HepG2 (cell line): ENCODE measurements around the gene SOX13. TPM values are rescaled to one million over a fixed set of nuclear protein-coding genes. Genes with fewer than 3 reads are reported as not detected.

Source experiments
- ATAC-seq: fragments of 200-7000 bp; cut with Tn5 transposase; 3 replicates; pipeline ENCODE4 v1.9.1; 2020; ENCODE audit warnings: mild to moderate bottlenecking, moderate library complexity
- BruUV-seq: library from RNA; stranded (reverse); fragments of 400-500 nt; replicated peaks from 2 replicates; lab custom pipeline; 2021; lab: Mats Ljungman, UMichigan
- CTCF ChIA-PET: fragments of 300-600 bp; formaldehyde crosslinking; extraction: SDS; loops from one replicate; lab custom pipeline; 2021; ENCODE audit warnings: low total read pairs, inconsistent platforms, low intra/inter-chr PET ratio; lab: Yijun Ruan, JAX
- POLR2A ChIA-PET: fragments of 350-600 bp; sonication (Branson Sonifier 250); formaldehyde crosslinking; loops from one replicate; lab custom pipeline; 2020; ENCODE audit warnings: antibody characterized with exemption, inconsistent platforms; lab: Yijun Ruan, JAX
- DNase-seq: peaks from one replicate; pipeline ENCODE4 v3.0.0-alpha.2; 2015; ENCODE audit warnings: low spot score
- FAIRE-seq: peaks from 3 replicates; lab custom pipeline; 2011; peaks lifted over from hg19 to GRCh38; lab: Jason Lieb, UNC
- H2AFZ ChIP-seq: one replicate; pipeline ENCODE4 v1.6.1; 2011; ENCODE audit warnings: low read length, inconsistent platforms
- H3K27ac ChIP-seq: fragments of 300-600 bp; 3 replicates; pipeline ENCODE4 v1.8.0; 2011; ENCODE audit warnings: mixed run types, mild to moderate bottlenecking, mixed read lengths, low read length, inconsistent platforms; ENCODE audit not compliant: insufficient read depth; ENCODE audit errors: extremely low read length
- H3K27me3 ChIP-seq, 2 experiments: fragments of 200-600 bp in 1 of 2; 2 replicates in 1 of 2; 3 replicates in 1 of 2; pipeline versions ENCODE4 v1.6.0 to v1.8.0; 2011; ENCODE audit warnings: low read length in 2 of 2, mild to moderate bottlenecking in 2 of 2, moderate library complexity in 2 of 2, inconsistent platforms in 1 of 2; ENCODE audit not compliant: insufficient read depth in 2 of 2, control insufficient read depth in 1 of 2
- H3K36me3 ChIP-seq, 2 experiments: fragments of 200-600 bp in 1 of 2; replicated peaks in 1 of 2; 2 replicates in 1 of 2; 3 replicates in 1 of 2; pipeline versions ENCODE4 v1.5.1 to v1.8.0; 2011; ENCODE audit warnings: low read length in 2 of 2, inconsistent platforms in 1 of 2; ENCODE audit not compliant: insufficient read depth in 2 of 2, control insufficient read depth in 1 of 2
- H3K4me1 ChIP-seq: 2 replicates; pipeline ENCODE4 v1.5.1; 2012; ENCODE audit warnings: low read length, inconsistent platforms; ENCODE audit not compliant: insufficient read depth
- H3K4me2 ChIP-seq: 2 replicates; pipeline ENCODE4 v1.6.0; 2011; ENCODE audit warnings: low read depth, low read length, inconsistent platforms
- H3K4me3 ChIP-seq, 3 experiments: fragments of 200-600 bp in 1 of 3; sonication (generic), shearing (Covaris generic) in 1 of 3; replicated peaks in 1 of 3; 2 replicates each; pipeline ENCODE4 v1.5.1; 2011 to 2016; ENCODE audit warnings: low read length in 3 of 3, inconsistent platforms in 2 of 3, low read depth in 2 of 3, mild to moderate bottlenecking in 2 of 3, control low read depth in 1 of 3, mixed read lengths in 1 of 3; ENCODE audit not compliant: insufficient read depth in 1 of 3
- H3K79me2 ChIP-seq: one replicate; pipeline ENCODE4 v1.6.1; 2011; ENCODE audit warnings: low read length, inconsistent platforms; ENCODE audit not compliant: insufficient read depth
- H3K9ac ChIP-seq: 2 replicates; pipeline ENCODE4 v1.6.0; 2011; ENCODE audit warnings: mild to moderate bottlenecking, low read depth, low read length, inconsistent platforms; ENCODE audit not compliant: insufficient read depth
- H3K9me3 ChIP-seq: 2 replicates; pipeline ENCODE4 v1.5.1; 2012; ENCODE audit warnings: mild to moderate bottlenecking, low read length
- H4K20me1 ChIP-seq: 2 replicates; pipeline ENCODE4 v1.6.0; 2011; ENCODE audit warnings: inconsistent platforms, mild to moderate bottlenecking, low read length, moderate library complexity; ENCODE audit not compliant: insufficient read depth
- AHR ChIP-seq: IDR thresholded peaks from 2 replicates; pipeline ENCODE4 v1.6.1; 2018; ENCODE audit warnings: missing genetic modification reagents, missing compliant biosample characterization
- ATF7 ChIP-seq, 2 experiments: fragments of 450-650 bp in 1 of 2; sonication (generic) in 1 of 2; formaldehyde crosslinking in 1 of 2; IDR thresholded peaks; 2 replicates each; pipeline versions ENCODE4 v1.4.0 to v1.6.1; 2016 to 2020; ENCODE audit warnings: antibody characterized with exemption in 1 of 2, mild to moderate bottlenecking in 1 of 2, missing genetic modification reagents in 1 of 2
- HINFP ChIP-seq: sonication (generic); formaldehyde crosslinking; IDR thresholded peaks from 2 replicates; pipeline ENCODE4 v1.4.0; 2020; ENCODE audit warnings: low read depth, mild to moderate bottlenecking, missing genetic modification reagents
- HNRNPK ChIP-seq: fragments of 200-400 bp; formaldehyde crosslinking; IDR thresholded peaks from 2 replicates; pipeline ENCODE4 v1.6.1; 2018; ENCODE audit warnings: low read length, low read depth, moderate library complexity, mild to moderate bottlenecking; ENCODE audit not compliant: poor library complexity, severe bottlenecking
- HOXA9 ChIP-seq: sonication (generic); formaldehyde crosslinking; IDR thresholded peaks from 2 replicates; pipeline ENCODE4 v1.8.1; 2022; ENCODE audit warnings: missing genetic modification reagents, mild to moderate bottlenecking, moderate library complexity, borderline replicate concordance
- ISL2 ChIP-seq: sonication (generic); formaldehyde crosslinking; IDR thresholded peaks from 2 replicates; pipeline ENCODE4 v1.5.0; 2020; ENCODE audit warnings: missing genetic modification reagents
- KDM2A ChIP-seq: sonication (generic); formaldehyde crosslinking; IDR thresholded peaks from 2 replicates; pipeline ENCODE4 v1.4.0; 2020; ENCODE audit warnings: low read depth, missing genetic modification reagents, borderline replicate concordance
- KLF13 ChIP-seq: sonication (generic); formaldehyde crosslinking; IDR thresholded peaks from 2 replicates; pipeline ENCODE4 v1.4.0; 2020; ENCODE audit warnings: mild to moderate bottlenecking, missing genetic modification reagents
- MAZ ChIP-seq, 2 experiments: sonication (generic) in 1 of 2; formaldehyde crosslinking in 1 of 2; IDR thresholded peaks; 2 replicates each; pipeline versions ENCODE4 v1.5.0 to v1.6.1; 2012 to 2020; ENCODE audit warnings: low read depth in 2 of 2, mild to moderate bottlenecking in 2 of 2, borderline replicate concordance in 1 of 2, improper control_type of control experiment in 1 of 2, low read length in 1 of 2, missing genetic modification reagents in 1 of 2, moderate library complexity in 1 of 2
- MBNL3 ChIP-seq: fragments of 250-450 bp; sonication (Bioruptor Pico); conservative IDR thresholded peaks from 2 replicates; pipeline ENCODE4 v1.8.0; 2022; ENCODE audit warnings: mild to moderate bottlenecking, inconsistent platforms
- MXD3 ChIP-seq: IDR thresholded peaks from 2 replicates; pipeline ENCODE4 v1.6.1; 2016; ENCODE audit warnings: mild to moderate bottlenecking, missing biosample characterization, missing genetic modification reagents
- PCBP1 ChIP-seq: fragments of 200-400 bp; formaldehyde crosslinking; IDR thresholded peaks from 2 replicates; pipeline ENCODE4 v1.6.1; 2017; ENCODE audit warnings: mild to moderate bottlenecking, low read depth, low read length, borderline replicate concordance
- TAF1 ChIP-seq: sonication (generic); formaldehyde crosslinking; IDR thresholded peaks from 2 replicates; pipeline ENCODE4 v1.4.0; 2020; ENCODE audit warnings: missing genetic modification reagents
- TBX3 ChIP-seq: fragments of 450-650 bp; IDR thresholded peaks from 2 replicates; pipeline ENCODE4 v1.6.1; 2017; ENCODE audit warnings: antibody characterized with exemption, mild to moderate bottlenecking, inconsistent platforms, borderline replicate concordance
- ZC3H13 ChIP-seq: sonication (generic); formaldehyde crosslinking; IDR thresholded peaks from 2 replicates; pipeline ENCODE4 v1.8.1; 2023; ENCODE audit warnings: mild to moderate bottlenecking, missing genetic modification reagents, moderate library complexity
- ZNF121 ChIP-seq: sonication (generic); formaldehyde crosslinking; IDR thresholded peaks from 2 replicates; pipeline ENCODE4 v1.5.0; 2020; ENCODE audit warnings: mild to moderate bottlenecking, missing genetic modification reagents
- ZNF337 ChIP-seq: sonication (generic); formaldehyde crosslinking; IDR thresholded peaks from 2 replicates; pipeline ENCODE4 v1.5.1; 2020; ENCODE audit warnings: missing genetic modification reagents, low read depth, mild to moderate bottlenecking, borderline replicate concordance
- ZNF562 ChIP-seq: sonication (generic); formaldehyde crosslinking; IDR thresholded peaks from 2 replicates; pipeline ENCODE4 v1.8.0; 2022; ENCODE audit warnings: missing genetic modification reagents, borderline replicate concordance
- ZNF740 ChIP-seq: sonication (generic); formaldehyde crosslinking; IDR thresholded peaks from 2 replicates; pipeline ENCODE4 v1.4.0; 2020; ENCODE audit warnings: missing genetic modification reagents
- ZNF773 ChIP-seq: sonication (generic); formaldehyde crosslinking; IDR thresholded peaks from 2 replicates; pipeline ENCODE4 v1.4.0; 2020; ENCODE audit warnings: missing genetic modification reagents, borderline replicate concordance
- ZNF790 ChIP-seq: sonication (generic); formaldehyde crosslinking; IDR thresholded peaks from 2 replicates; pipeline ENCODE4 v1.8.0; 2022; ENCODE audit warnings: missing genetic modification reagents, mild to moderate bottlenecking, borderline replicate concordance
- WGBS: methylation state at CpG from one replicate; pipeline ENCODE4 v1.1.6; 2017; ENCODE audit warnings: low lambda C conversion rate; 5-methylcytosine and 5-hydroxymethylcytosine counted together
- in situ Hi-C: cut with HindIII; loops from 2 replicates; pipeline ENCODE4 v1.10.0; 2017; ENCODE audit warnings: low pct_unique_long_range_greater_than_20kb; ENCODE audit not compliant: extremely low pct_ligation_motif_present
- intact Hi-C: fragments of 100-400 bp; cut with micrococcal nuclease; formaldehyde crosslinking; loops from one replicate; pipeline ENCODE4 v1.10.0; 2022; ENCODE audit not compliant: unreplicated experiment
- polyA plus RNA-seq, 8 experiments: library from polyadenylated mRNA; depleted of rRNA in 3 of 8; stranded (reverse) in 7 of 8; unstranded in 1 of 8; fragments of >200 nt; fragmentation: Illumina TruSeq in 4 of 8; extraction: Trizol in 4 of 8; gene quantifications; 2 replicates each; pipeline versions ENCODE4 v1.2.1 to v1.2.3, GENCODE V29; 2011 to 2016; ENCODE audit warnings: low read depth in 4 of 8, missing spikeins in 1 of 8, mixed read lengths in 1 of 8; ENCODE audit not compliant: insufficient read depth in 1 of 8
- total RNA-seq, 5 experiments: library from RNA; depleted of rRNA; stranded (reverse); fragments of >200 nt; fragmentation: Illumina TruSeq; extraction: Trizol; gene quantifications; 2 replicates each; pipeline ENCODE4 v1.2.3, GENCODE V29; 2016; ENCODE audit warnings: low read depth in 1 of 5

SOX13 gene
- total and polyA plus RNA-seq, 2 of the 13 experiments (the other 11 are each of a cell fraction or from before 2014, with no cell fraction given) = 13.3 to 15.8 TPM

DNA sequence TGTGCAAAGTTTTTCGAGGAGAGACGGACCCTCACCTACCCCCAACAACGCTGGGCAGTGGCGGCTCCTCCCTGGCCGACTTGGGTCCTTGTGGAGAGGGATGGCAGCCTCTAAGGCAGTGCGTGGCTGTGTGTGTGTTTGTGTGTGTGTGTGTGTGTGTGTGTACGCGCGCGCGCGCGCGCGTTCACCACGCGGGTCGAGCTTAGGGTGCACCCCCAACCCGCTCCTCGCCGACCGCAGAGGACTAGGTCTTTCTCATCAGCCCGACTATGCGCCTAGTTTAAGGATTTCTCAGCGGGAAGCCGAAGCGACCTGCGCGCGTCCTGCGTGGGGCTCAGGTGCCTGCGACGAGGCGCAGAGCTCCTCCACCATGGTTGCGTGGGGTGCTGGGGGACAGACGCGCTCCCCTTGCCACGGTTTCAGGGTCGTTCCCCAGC, 940 bp downstream of the SOX13 start:
- intact Hi-C loops = loop anchor here (1.0 to 5.0 kb wide), 4 partner anchors 19 to 212 kb away; partner anchors contain the start of gene SNRPE
- peaks cover 46% of the 10 kb centered on the region for H3K79me2 ChIP-seq
- CTCF ChIA-PET = interaction anchor here (1.3 kb wide), 1 partner anchor 54 kb away, joined by 7 read pairs; no protein-coding TSS in a partner anchor
- no peak for TF ChIP-seq ZNF773
- TF ChIP-seq KLF13 (CRISPR knock-in tag) = no peak
- TF ChIP-seq HOXA9 = 0 out of 2 replicates have a peak, but pooled peaks have one; percentile 42
- TF ChIP-seq TBX3 = no peak
- peak; percentile 8; the same call in 1 of the 2 replicates for TF ChIP-seq KDM2A (CRISPR knock-in tag)
- no peak for TF ChIP-seq HINFP (CRISPR knock-in tag)
- TF ChIP-seq ZC3H13 (CRISPR knock-in tag) = peak; percentile 60
- 0 out of 2 replicates have a peak, but pooled peaks have one; percentile 23 for TF ChIP-seq AHR (CRISPR knock-in tag)
- 0 out of 2 replicates have a peak, but pooled peaks have one; percentile 34 for TF ChIP-seq PCBP1
- 0 out of 2 replicates have a peak, but pooled peaks have one; percentile 8 for TF ChIP-seq MXD3
- TF ChIP-seq ATF7 (IDR thresholded peaks at IDR 0.05) = no peak
- 0 out of 2 replicates have a peak, but pooled peaks have one; percentile 8 for TF ChIP-seq ATF7 (CRISPR knock-in tag; IDR thresholded peaks at IDR 0.05)
- no peak for TF ChIP-seq MBNL3 (CRISPR knock-in tag)
- TF ChIP-seq ISL2 (CRISPR knock-in tag) = no peak
- TF ChIP-seq ZNF337 = no peak
- 0 out of 2 replicates have a peak, but pooled peaks have one; percentile 19 for TF ChIP-seq ZNF121 (CRISPR knock-in tag)
- no peak for TF ChIP-seq MAZ (IDR thresholded peaks at IDR 0.05; ENCODE audit: borderline replicate concordance, low read depth, low read length)
- no peak for TF ChIP-seq MAZ (CRISPR knock-in tag; IDR thresholded peaks at IDR 0.05; ENCODE audit: low read depth)
- 0 out of 2 replicates have a peak, but pooled peaks have one; percentile 1 for TF ChIP-seq TAF1 (CRISPR knock-in tag)
- peak; percentile 1 for TF ChIP-seq HNRNPK
- TF ChIP-seq ZNF740 (CRISPR knock-in tag) = peak; percentile 49
- no peak for TF ChIP-seq ZNF562 (CRISPR knock-in tag)
- TF ChIP-seq ZNF790 = no peak

More for the DNA sequence above, 940 bp downstream of the SOX13 start:
- Histone ChIP-seq H4K20me1 (0 out of 2 replicates have a peak, but pooled peaks cover 6% of the 10 kb centered on the region), H3K36me3 (no peaks in the 10 kb centered on the region), H3K27ac (peak overlapping the region; percentile 94), H3K4me2 (peak overlapping the region; percentile 89), H2AFZ (no peak overlapping the region), H3K27me3 (0 out of 5 replicates have a peak, but pooled peaks cover 0 to 5% of the 10 kb centered on the region in 2 experiments), H3K4me3 (peak overlapping the region; percentile 85 to 96 (median 95)), H3K9ac (peak overlapping the region; percentile 85), H3K4me1 (peaks cover 37% of the 10 kb centered on the region), H3K9me3 (no peaks in the 10 kb centered on the region)
- BruUV-seq = TSS peak; percentile 79
- DNase-seq (no peak), FAIRE-seq (no peak), ATAC-seq (peak; percentile 0; the same call in 1 of the 3 replicates)
- POLR2A ChIA-PET = interaction anchor here (0.9 to 3.9 kb wide), 11 partner anchors 10 to 71 kb away, joined by 3 to 31 read pairs (median 6); no protein-coding TSS in a partner anchor
- in situ Hi-C loops = loop anchor here (10.0 kb wide), 1 partner anchor 301 kb away; no protein-coding TSS in a partner anchor
- WGBS = under 1% methylated on average over 20 of the region's 39 CpGs
